Pancreas (tissue), 10 donors: Measurements from ENCODE around the gene FGF16. TPM values are rescaled to one million over a fixed set of nuclear protein-coding genes. Genes with fewer than 3 reads are reported as not detected.
A peak's percentile ranks its signal among the peaks of the same experiment; 100 is the strongest.
"Not testable (repeated sequence)": the region's sequence is repeated elsewhere in the genome, so short reads cannot be mapped to it uniquely, and the experiment has no call there.

ENCODE experiments used
- ATAC-seq, 4 donors: fragments of 200-7000 bp; cut with Tn5 transposase; one replicate each; pipeline versions ENCODE4 v1.8.0 to v1.9.1; 2020; ENCODE audit warnings: mild to moderate bottlenecking in 4 of 4, moderate library complexity in 4 of 4
- DNase-seq, 6 donors: peaks; one replicate each; pipeline ENCODE4 v3.0.0-alpha.2; 2020
- FAIRE-seq: peaks from 2 replicates; lab custom pipeline; 2012; peaks lifted over from hg19 to GRCh38; lab: Jason Lieb, UNC
- H3K27ac ChIP-seq, 4 donors: fragments of 200-600 bp; sonication (generic); 1 replicate in 3 of 4; 2 replicates in 1 of 4; pipeline versions ENCODE4 v1.5.0 to v1.8.0; 2020
- H3K27me3 ChIP-seq, 4 donors: fragments of 200-600 bp; one replicate each; pipeline ENCODE4 v1.8.0; 2021
- H3K36me3 ChIP-seq, 3 donors: fragments of 200-600 bp; sonication (generic) in 1 of 3; one replicate each; pipeline versions ENCODE4 v1.5.0 to v1.8.0; 2020 to 2021
- H3K4me1 ChIP-seq, 3 donors: fragments of 200-600 bp; one replicate each; pipeline ENCODE4 v1.8.0; 2021
- H3K4me3 ChIP-seq, 4 donors: fragments of 200-600 bp; sonication (generic) in 2 of 4; one replicate each; pipeline versions ENCODE4 v1.5.0 to v1.8.0; 2020 to 2021
- H3K9me3 ChIP-seq, 4 donors: fragments of 200-600 bp; one replicate each; pipeline ENCODE4 v1.8.0; 2021
- WGBS, 2 donors: extraction: QIAGEN DNeasy Blood & Tissue Kit; methylation state at CpG; one replicate each; pipeline ENCODE4 v1.1.7; 2013; 5-methylcytosine and 5-hydroxymethylcytosine counted together
- intact Hi-C, 3 donors: fragments of 100-400 bp; cut with DNase I; formaldehyde crosslinking; loops; one replicate each; pipeline versions ENCODE4 v1.11.1 to v1.14.2; 2022
- polyA plus RNA-seq, 2 donors: library from polyadenylated mRNA; stranded (reverse); fragments of 200-250 nt; gene quantifications; one replicate each; pipeline ENCODE4 v1.2.3, GENCODE V29; 2013
- total RNA-seq, 6 donors: library from RNA; stranded (reverse); fragmentation: NEBNext Ultra II Directional in 4 of 6; extraction: Animal tissue kit (Norgen Biotek cat#: 25700) in 4 of 6; gene quantifications; one replicate each; pipeline versions ENCODE4 v1.2.1 to v1.2.4, GENCODE V29; 2021 to 2023
- TF ChIP-seq, protein P1 (sequence below), 4 donors: fragments of 200-600 bp; sonication (generic) in 3 of 4; IDR thresholded peaks; one replicate each; pipeline versions ENCODE4 v1.5.0 to v1.8.0; 2021; ENCODE audit warnings: antibody characterized with exemption in 4 of 4
- donor health status: healthy with polysubstance abuse.
- donor health status: DM: no; HTN: no; CAD: no; lungs with moderate emphysema.
- donor health status: DM: no; HTN: no; CAD: no.
- donor health status: control.
- donor health status: control.
- donor health status: Bipolar disorder and iron deficiency.
- donor health status: DM: yes; HTN: yes; CAD: no.
- donor health status: DM: no; HTN: no; CAD: no.
- donor health status: DM: no; HTN: no; CAD: no.
- donor health status: DM: yes; HTN: yes; CAD: no.

The FGF16 gene
- total and polyA plus RNA-seq, 8 donors, result not detected

DNA sequence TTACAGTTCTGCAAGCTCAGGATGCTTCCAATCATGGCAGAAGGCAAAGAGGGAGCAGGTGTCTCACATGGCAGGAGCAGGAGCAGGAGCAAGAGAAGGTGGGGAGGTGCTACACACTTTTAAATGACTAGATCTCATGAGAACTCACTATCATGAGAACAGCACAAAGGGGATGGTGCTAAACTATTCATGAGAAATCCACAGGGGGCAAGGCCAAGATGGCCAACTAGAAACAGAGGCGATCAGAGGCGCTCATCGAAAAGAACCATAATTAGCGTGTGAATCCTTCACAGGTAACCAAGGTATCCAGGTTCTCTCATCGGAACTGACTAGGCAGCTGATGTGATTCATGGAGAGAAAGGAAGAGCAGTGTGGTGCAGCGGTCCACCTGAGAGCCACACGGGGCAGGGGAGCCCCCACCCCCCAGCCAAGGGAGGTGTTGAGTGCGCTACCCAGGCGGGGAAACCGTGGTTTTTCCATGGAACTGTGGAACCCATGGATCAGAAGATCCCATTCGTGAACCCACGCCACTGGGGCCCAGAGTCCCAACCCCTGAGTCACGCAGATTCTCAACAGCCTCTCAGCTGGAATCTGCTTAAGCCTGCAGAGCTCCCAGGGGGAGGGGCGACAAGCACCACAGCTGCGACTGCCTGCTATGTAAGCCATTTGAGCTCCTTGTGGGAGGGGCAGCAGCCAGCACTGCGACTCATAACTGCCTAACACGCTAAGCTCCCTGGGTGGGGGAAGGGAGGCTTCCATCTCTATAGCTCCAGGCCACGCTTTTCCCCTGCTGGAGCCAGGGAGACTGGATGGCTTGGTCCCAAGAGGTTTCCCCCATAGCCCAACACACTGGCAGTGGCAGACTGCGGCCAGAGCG is 46.7 kb downstream of the FGF16 start:
- 57 to 61% methylated on average over 20 of the region's 20 CpGs for WGBS, 2 donors
- DNase-seq, result peak in 1 of 6 donors; percentile 25
- H3K27me3 ChIP-seq, result peaks cover 0 to 10% (median 0%) of the 10 kb centered on the region in 4 donors
- no peaks in the 10 kb centered on the region for H3K9me3 ChIP-seq
- H3K4me1 ChIP-seq, result no peaks in the 10 kb centered on the region
- FAIRE-seq, result no peak
- H3K27ac ChIP-seq, result no peak overlapping the region
- TF ChIP-seq, protein P1, sequence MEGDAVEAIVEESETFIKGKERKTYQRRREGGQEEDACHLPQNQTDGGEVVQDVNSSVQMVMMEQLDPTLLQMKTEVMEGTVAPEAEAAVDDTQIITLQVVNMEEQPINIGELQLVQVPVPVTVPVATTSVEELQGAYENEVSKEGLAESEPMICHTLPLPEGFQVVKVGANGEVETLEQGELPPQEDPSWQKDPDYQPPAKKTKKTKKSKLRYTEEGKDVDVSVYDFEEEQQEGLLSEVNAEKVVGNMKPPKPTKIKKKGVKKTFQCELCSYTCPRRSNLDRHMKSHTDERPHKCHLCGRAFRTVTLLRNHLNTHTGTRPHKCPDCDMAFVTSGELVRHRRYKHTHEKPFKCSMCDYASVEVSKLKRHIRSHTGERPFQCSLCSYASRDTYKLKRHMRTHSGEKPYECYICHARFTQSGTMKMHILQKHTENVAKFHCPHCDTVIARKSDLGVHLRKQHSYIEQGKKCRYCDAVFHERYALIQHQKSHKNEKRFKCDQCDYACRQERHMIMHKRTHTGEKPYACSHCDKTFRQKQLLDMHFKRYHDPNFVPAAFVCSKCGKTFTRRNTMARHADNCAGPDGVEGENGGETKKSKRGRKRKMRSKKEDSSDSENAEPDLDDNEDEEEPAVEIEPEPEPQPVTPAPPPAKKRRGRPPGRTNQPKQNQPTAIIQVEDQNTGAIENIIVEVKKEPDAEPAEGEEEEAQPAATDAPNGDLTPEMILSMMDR (IDR thresholded peaks at IDR 0.05), result no peak
- no peak overlapping the region for H3K4me3 ChIP-seq
- ATAC-seq, result no peak
- intact Hi-C loops, result no loop called here
- no peaks in the 10 kb centered on the region for H3K36me3 ChIP-seq

DNA sequence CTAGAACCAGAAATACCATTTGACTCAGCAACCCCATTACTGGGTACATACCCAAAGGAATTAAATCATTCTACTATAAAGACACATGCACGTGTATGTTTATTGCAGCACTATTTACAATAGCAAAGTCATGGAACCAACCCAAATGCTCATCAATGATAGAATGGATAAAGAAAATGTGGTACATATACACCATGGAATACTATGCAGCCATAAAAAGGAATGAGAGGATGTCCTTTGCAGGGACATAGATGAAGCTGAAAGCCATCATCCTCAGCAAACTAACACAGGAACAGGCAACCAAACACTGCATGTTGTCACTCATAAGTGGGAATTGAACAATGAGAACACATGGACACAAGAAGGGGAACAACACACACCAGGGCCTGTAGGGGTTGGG is 53.0 kb downstream of the FGF16 start:
- DNase-seq, H3K27me3 ChIP-seq, FAIRE-seq, H3K4me1 ChIP-seq, H3K36me3 ChIP-seq, H3K9me3 ChIP-seq, intact Hi-C loops, H3K27ac ChIP-seq, H3K4me3 ChIP-seq, ATAC-seq: not testable (repeated sequence)
- WGBS, 2 donors, result 72 to 75% methylated on average over 1 of the region's 1 CpG

DNA sequence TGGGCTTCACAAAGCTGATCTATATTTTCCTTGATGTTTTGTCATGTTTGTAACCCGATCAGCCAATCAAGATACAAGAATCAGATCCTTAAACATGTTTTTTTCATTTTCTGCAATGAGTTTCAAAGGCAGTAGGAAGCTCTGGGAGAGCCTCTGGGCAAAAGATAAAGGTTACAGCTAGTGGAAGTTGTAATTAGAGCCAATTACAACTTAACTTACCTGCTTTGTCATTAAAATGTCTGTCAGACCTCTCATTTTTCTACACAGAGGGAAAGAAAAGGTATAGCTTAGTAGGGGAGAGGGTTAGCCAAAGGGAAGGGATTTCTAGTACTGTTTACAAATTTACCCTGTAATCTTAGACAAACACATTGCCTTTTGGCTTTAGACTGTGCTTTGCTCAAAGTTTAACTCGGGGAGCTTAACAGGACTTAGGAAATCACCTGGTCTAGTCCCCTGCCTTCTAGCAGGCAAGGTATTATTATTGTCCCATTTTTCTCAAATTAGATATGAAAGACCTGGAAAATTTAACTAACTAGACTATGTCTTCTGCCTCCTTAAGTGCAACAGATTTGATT is 55.8 kb downstream of the FGF16 start:
- Histone ChIP-seq H3K4me3 (no peak overlapping the region), H3K27me3 (peaks cover 0 to 2% (median 0%) of the 10 kb centered on the region in 4 donors), H3K36me3 (no peaks in the 10 kb centered on the region), H3K27ac (no peak overlapping the region), H3K9me3 (no peaks in the 10 kb centered on the region), H3K4me1 (peaks cover 0 to 6% (median 0%) of the 10 kb centered on the region in 3 donors)
- TF ChIP-seq, protein P1 (IDR thresholded peaks at IDR 0.05), result no peak
- FAIRE-seq (no peak), DNase-seq (no peak), ATAC-seq (peak; percentile 65 to 87 (median 76))
- intact Hi-C loops, result no loop called here
- 6 to 12% methylated on average over 2 of the region's 2 CpGs for WGBS, 2 donors

DNA sequence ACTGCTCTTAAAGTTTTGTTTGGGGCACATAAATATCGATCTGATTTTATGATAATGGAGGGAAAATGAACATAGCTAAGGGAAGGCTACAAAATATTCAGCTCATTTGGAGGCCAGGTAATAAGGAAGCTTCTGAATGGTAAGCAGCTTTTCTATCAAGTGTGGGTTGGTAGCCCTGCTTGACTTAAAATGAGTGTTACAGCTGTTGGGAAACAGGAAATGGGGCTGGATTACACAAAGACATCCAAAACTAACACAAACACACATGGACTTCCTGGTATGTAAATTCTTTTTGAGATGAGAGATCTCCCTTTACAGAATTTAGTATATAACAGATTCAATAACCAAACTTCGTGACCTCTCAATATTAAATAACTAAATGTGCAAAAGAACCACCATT is 58.0 kb downstream of the FGF16 start:
- no peaks in the 10 kb centered on the region for H3K9me3 ChIP-seq
- no peaks in the 10 kb centered on the region for H3K36me3 ChIP-seq
- H3K27me3 ChIP-seq, result no peaks in the 10 kb centered on the region
- intact Hi-C loops, result no loop called here
- no peak overlapping the region for H3K27ac ChIP-seq
- no peak for DNase-seq
- WGBS, 2 donors, result 70 to 90% methylated on average over 2 of the region's 2 CpGs
- no peak overlapping the region for H3K4me3 ChIP-seq
- H3K4me1 ChIP-seq, result peaks cover 0 to 6% (median 0%) of the 10 kb centered on the region in 3 donors
- TF ChIP-seq, protein P1 (IDR thresholded peaks at IDR 0.05), result no peak
- FAIRE-seq, result no peak
- ATAC-seq, result no peak
